Esophagus mucosa (tissue), 1 donor: Measurements from ENCODE around the gene GRIN2C. TPM values are rescaled to one million over a fixed set of nuclear protein-coding genes. Genes with fewer than 3 reads are reported as not detected.
"Not testable (repeated sequence)": the region's sequence is repeated elsewhere in the genome, so short reads cannot be mapped to it uniquely, and the experiment has no call there.

Experiments used
- ATAC-seq: fragments of 200-7000 bp; cut with Tn5 transposase; one replicate; pipeline ENCODE4 v1.9.1; 2020
- total RNA-seq: library from RNA; stranded (reverse); gene quantifications from one replicate; pipeline ENCODE4 v1.2.4, GENCODE V29; 2023
- donor health status: DM: yes; HTN: yes; CAD: no.

GRIN2C gene
- total RNA-seq, 1 donor from 2014 or later: not detected

DNA sequence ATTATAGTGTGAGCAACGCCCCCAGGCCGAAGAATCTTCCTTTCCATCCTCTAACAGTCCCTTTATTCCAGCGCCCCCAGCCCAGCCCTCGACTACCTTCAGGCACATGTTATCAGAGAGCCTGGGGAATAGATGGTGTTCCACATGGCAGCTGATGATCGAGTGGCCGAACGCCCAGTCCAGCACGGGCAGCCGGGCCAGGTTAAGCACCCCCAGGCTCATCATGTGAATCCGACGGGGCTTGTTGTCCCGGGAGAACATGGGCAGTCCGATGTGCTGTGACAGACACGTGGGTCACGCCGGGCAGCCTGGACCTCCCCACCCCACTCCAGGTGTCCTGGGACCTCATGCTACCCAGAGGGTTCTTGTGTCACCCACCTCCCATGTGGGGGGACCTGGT is 19.6 kb upstream of the GRIN2C start:
- no peak for ATAC-seq

DNA sequence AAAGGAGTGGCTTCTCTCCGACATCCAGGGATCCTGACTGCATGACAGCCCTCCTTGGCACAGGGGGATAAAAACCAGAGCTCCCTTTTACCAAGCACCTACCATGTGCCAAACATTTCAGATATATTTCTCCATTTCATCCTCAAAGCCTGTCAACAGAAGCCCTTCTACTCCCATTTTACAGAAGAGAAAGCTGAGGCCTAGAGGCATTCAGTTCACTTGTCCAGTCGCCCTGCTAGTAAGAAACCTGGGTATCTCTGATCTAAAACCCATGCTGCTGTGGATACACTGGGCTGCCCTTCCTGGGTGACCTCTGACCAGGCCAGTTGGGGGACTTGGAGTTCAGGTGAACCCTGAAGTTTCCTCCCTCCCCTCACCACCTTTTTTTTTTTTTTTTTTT is 19.0 kb upstream of the GRIN2C start:
- no peak for ATAC-seq

DNA sequence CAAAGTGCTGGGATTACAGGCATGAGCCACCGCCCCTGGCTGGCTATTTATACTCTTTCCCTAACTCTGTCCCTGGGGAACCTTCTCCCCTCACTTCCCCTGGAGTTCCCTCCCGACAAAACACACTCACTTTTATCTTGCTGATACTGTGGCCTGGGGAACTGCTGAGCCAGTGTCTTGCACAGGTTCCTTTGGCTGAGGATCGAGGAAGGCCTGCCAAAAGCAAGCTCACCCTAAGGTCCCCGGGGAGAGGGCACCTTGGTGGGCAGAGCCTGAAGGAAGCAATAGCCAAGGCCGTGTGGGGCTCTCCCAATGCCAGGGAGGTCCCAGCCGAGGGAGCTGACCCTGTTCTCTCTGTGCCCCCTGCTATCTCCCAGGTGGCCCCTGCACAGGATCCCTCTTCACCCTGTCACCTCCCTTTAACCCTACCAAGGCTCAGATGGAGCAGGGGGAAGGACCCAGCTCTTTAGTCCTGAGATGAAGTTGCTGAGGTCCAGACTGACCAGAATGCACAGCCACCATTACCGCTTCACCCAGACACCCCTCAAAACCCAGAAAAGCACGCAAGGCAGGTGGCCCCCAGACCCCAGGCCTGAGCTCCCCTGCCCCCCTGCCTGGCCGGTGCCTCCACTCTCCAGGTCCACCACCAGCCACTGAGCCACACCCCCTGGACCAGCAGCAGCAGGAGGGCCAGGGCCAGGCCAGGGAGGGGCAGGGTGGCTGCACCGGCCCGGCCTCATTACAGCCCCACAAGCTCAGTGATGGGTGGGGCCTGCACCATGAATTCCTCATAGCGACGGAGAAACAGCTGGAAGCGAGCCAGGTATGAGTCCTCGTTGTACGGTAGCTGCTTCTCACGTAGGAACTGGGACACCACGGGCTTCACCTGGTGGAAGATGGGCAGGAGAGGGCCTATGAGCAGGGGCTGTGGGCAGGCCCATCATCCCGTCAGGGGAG is 18.2 kb upstream of the GRIN2C start:
- peak; percentile 79 for ATAC-seq

DNA sequence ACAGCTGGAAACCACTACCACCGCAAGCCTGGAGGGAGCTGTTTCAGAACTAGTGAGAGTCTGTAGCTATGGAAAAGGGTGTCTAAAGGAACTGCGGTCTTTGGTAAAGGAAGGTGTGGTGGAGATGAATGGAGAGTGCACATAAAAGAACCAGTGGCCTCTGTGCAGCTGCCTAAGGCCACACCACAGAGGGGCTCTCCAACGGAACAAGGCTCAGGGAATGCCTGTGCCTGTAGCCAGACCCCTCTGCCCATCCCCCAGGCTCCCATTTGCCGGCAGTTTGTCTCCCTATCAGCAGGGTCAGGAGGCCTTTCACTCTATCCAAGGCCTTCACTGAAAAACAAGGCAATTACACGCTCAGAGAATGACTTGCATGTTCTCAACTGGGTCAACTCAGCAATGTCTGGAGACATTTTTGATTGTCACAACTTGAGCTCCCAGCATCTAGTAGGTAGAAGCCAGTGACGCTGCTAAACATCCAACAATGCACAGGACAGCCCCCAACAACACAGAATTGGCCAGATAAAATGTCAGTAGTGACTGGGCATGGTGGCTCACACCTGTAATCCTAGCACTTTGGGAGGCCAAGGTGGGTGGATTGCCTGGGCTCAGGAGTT is 16.4 kb upstream of the GRIN2C start:
- ATAC-seq: no peak

DNA sequence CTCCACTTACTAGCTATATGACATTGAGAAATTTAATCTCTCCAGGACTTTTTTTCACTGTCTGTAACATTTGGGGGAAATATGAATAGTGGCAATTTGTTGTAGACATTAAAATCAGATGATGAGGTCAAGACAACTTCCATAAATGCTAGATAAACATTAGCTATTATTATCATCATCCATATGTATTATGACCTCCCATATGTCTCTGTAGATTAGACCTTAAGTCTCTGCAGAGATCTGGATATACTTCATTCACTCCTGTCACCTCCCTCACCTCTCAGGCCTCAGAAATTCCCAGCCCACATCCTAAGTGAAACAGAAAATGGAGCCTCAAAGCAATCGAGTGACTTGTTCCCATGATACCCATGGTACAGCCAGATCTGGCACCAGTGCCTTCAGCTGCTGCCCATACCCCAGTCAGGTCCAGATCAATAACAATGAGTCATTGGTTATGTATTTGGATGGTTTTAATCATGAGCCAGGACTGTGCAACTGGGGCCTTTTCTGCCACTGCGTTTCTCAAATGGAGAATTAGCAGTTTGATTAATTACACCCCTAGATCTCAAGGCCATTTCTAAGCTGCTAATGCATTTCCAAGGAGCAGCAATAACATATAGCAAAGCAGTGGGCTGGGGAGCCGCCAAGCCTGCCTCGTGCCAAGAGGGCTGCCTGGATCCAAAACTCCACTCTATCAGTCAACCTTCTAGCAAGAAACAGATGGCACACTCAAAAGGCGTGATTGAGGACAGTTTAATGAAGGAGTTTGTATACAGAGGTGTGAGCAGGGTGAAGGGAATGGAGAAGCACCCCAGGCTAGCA is 15.7 kb upstream of the GRIN2C start:
- no peak for ATAC-seq

DNA sequence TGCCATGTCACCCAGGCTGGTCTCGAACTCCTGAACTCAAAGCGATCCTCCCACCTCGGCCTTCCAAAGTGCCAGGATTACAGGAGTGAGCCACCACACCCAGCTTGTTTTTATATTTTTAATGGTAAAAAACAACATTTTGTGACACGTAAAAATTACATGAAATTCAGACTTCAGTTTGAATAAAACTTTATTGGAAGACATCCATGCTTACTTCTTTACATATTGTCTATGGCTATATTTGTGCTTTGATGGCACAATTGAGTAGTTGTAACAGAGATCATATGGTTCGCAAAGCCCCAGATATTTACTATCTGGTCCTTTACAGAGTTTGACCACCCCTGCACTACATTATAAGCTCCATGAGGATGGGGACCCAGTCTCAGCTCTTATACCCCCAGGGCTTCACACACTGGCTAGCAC is 14.9 kb upstream of the GRIN2C start:
- no peak for ATAC-seq

DNA sequence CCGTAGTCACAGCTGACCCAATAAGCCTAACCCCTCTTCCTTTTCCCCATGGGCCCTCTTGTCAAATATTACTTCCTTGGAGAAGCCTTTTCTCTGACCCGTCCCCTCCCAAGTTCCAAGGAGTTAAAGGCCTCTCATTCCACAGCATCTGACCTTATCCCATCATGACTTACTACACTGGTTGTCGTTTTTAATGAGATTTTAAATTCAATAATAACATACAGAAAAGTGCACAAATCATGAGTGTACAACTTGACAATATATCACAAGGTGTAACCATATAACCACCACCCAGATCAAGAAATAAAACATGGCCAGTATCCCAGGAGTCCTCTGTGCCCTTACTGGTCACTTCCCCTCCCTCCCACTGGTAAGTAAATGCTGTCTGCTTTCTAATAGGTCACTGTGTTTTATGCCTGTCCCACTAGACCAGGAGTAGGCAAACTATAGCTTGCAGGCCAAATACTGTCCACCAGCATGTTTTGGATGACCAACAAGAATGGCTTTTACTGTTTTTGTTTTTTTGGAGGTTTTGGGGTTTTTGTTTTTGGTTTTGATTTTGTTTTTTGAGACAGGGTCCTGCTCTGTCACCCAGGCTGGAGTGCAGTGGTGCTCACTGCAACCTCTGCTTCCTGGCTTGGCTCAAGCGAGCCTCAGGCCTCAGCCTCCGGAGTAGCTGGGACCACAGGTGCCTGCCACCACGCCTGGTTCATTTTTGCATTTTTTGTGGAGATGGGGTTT is 14.4 kb upstream of the GRIN2C start:
- ATAC-seq: no peak

DNA sequence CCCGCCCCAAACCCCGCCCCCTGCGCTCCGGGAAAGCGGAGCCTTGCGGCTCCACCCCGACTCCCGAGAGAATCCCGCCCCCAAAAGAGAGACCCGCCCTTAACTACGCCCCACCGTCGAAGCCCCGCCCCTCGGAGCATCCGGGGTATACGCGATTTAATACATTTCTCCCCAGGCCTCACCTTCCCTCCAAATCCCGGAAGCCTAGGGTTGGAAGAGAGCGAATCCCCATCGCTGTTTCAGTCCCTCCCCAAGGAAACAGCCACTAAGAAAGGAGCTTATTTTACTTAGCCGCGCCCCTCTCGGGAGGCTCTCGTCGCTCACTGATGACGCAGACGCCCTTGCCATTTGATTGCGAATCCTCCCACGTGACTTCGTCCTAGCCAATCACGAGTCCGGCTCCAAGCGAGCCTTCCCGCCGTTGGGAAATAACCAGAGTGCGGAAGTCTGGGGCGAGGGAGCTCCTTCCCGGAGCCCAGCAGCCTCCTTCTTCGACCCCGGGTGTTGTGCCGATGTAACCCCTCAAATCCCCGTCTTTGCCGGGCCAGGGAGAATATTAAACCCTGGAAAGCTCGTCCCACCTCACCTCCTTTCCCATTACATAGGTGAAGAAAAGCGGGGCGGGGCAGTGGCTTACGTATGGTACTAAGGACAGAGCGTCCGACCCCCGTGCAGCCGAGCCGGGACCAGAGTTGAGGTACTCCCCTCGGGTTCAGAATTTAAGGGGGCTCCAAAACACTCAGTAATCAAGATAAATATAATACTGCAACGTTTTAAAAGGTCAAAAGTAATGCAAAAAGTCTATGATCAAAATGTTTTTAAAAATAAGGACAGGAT is 13.6 kb upstream of the GRIN2C start:
- ATAC-seq: peak; percentile 96

DNA sequence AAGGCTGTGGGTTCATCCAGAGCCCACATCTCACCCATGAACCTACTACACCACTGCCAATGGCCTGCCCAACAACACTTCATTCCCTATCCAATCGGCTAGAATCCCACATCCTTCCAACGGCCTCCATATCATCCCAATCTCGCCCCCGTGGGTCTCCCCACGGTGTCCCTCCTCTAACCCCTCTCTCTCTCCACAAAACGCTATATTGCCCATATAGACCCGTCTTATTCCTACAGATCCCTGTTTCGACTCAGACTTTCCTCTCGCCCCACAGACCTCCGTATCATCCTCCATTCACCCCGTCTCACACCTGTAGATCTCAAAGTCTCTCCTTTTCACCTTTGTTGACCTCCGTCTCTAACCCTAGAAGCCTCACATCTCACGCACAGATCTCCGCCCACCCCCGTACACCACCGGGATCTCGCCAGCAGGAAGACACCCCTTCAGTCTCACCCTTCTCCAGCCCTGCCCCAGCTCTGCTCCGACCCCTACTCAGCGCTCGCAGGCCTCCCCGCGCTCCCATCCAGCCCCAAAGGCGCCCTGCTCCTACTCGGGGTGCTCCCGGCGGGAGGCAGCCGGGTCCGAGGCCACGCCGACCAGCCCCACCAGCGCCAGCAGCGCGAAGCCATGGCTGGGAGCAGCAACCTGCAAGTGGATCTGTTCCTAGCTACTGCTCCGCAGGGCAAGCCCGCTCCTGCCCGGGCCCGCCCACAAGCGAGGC is 12.8 kb upstream of the GRIN2C start, which contains the start of gene FDXR:
TSS of gene FDXR (minus strand) at position 682 of the 724 bp plus-strand sequence. CDS start at position 632, 50 bp downstream.
- no peak for ATAC-seq

DNA sequence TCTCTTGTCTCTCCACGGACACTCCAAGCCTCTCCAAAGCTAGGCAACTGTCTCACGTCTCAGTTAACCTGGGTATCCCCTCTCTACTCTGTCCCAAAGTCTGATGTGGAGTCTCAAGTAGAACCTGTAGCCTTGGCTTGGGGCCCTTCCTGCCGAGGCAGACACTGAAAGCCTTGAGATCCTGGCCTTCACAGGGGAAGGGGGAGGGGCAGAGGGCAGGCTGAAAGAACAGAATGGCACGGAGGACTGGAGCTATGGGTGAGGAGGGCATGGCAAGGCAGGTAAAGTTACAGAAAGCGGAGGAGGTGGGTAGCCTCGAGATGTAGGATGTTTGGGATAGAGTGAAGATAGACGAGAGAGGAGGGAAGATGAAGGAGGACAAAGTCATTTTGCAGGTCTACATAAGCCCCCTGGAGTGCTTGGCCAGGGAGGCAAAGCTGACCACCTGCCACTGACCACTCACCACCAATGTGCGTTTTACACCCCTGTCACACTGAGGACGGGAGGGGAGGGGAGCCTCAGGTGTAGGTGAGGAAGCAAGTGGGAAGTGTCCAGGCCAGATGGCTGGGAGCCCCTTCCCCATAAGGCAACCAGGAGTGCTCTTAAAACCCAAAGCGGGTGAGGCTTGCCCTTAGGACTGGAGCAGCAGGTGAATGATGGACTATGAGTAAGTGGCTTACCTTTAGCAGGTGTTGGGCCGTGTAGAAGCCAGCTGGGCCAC is 11.8 kb upstream of the GRIN2C start:
- no peak for ATAC-seq

DNA sequence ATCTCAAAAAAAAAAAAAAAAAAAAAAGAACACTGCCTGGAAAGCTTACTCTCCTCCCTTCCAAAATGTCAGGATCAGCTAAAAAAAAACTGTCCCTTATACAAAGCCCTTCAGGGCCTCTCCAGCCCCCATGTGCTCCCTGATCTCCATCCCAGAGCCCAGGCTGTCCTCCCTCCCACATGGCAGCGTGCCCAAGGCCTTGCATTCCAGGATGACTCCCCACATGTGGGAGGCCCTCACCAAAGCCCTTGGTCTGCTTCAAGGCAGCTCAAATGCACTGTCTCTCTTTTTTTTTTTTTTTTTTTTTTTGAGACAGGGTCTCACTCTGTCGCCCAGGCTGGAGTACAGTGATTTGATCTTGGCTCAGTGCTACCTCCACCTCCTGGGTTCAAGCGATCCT is 10.8 kb upstream of the GRIN2C start:
- no peak for ATAC-seq

DNA sequence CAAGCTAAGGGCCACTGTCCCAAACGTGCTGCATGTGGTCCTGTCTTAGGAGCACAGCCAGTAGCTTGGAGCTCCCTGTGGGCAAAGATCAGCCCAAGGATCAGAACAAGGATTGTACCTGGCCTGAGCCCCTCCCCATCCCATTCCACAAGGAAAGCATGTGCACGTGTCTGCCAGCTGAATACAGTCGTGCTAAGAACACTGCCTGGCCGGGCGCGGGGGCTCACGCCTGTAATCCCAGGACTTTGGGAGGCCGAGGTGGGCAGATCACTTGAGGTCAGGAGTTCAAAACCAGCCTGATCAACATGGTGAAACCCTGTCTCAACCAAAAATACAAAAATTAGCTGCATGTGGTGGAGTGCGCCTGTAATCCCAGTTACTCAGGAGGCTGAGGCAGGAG is 10.3 kb upstream of the GRIN2C start:
- ATAC-seq: not testable (repeated sequence)

DNA sequence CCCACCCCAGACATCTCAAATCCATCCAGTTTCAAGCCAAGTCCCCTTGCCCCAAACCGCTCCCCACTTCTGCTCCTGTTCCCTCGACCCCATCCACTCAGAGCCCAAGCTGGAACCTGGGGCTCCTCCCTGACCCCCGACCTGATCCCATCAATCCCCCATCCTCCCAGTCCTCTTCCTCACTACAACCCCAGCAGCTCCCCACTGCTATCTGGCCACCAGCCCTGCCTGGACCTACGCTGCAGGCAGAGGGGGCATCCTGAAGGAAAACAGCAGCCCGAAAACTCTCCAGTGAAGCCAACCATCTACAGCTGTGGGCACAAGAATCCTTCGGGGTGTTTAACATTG is 9.2 kb upstream of the GRIN2C start:
- ATAC-seq: no peak

DNA sequence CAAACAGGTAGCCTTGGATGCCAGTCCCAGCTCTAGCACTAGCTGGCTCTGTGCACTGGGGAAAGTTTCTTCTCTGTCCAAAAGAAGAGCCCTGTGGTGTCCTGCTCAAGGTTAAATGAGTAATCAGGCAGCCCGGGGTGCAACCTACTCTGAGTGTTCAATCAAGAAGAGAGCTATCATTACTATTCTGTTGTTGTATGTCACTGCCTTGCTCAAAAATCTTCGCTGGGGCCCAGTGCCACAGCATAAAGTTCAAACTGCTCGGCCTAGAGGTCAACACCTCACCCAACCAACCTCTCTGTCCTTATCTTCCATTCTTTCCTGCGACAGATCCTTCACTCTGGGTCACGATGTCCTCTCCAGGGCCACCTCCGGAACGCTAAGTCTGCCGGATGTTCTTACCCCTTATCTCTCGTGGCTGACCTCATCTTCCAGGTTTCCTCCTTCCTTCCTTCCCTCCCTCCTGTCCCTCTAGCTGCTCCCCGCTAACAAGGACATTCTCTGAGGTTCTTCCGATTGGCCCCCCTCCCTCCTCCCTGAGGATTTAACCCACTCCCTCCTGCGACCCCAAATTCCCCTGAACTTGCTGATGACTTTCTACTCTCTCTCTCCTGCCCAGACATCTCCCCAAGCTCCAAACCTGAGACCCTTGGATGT is 8.7 kb upstream of the GRIN2C start:
- ATAC-seq: no peak

DNA sequence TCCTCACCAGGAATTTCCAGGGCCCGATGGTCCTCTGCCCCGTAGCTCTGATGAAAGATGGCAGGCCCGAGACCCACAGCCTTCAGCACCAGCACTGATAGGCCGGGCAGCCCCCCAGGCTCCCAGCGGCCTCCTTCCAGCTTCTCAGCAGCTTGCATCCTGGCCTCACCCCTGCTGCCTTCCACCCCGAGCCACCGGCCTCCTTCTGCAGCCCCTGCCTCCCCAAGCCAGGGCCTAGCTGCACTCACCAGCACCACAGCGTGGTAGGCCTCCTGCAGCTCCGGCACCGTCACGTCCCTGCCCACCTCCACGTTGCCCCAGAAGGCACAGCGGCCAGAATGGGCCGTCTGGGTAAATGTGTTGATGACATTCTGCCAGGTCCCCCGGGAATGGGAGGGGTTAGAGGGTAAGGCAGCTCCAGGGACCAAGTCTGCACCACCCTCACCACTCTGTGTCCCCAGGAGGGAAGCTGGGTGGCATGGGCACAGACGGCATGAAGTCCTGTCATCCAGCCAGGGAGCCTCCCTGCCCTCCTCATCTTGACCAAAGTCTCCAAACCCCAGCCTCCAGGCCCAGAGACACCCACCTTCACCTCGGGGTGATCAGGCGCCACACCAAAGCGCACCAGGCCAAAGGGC is 6.6 kb upstream of the GRIN2C start:
- ATAC-seq: no peak

DNA sequence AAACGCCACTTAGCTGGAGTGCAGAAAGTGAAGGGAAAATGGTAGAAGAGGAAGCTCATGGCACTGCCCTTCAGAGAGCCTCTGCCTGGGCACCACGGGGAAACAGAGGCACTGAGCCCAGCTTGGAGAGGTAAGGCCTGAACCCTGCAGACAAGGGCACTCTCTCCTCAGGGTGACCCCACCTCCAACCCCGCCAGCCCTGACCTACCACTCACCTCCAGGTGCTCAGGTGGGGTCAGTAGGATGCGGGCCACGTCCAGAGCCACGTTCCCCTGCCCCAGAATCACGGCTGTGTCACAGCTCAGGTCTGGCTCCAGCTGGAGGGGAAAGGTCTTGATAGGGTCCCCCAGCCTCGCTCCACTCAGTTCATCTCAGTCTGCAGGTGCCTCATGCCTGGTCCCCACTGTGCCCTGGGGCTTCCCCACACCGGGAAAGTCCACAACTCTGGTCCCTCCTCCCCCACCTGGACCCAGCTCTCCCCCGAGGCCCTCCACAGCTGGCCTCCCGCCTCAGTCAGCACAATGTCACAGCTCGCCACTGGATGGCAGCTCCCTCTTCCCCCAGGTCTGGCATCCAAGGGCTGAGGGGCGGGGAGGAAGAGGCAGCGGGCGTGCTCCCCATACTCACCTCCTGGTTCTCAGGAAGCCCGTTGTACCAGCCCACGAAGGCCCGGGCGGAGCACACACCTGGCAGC is 6.0 kb upstream of the GRIN2C start:
- ATAC-seq: peak; percentile 13

DNA sequence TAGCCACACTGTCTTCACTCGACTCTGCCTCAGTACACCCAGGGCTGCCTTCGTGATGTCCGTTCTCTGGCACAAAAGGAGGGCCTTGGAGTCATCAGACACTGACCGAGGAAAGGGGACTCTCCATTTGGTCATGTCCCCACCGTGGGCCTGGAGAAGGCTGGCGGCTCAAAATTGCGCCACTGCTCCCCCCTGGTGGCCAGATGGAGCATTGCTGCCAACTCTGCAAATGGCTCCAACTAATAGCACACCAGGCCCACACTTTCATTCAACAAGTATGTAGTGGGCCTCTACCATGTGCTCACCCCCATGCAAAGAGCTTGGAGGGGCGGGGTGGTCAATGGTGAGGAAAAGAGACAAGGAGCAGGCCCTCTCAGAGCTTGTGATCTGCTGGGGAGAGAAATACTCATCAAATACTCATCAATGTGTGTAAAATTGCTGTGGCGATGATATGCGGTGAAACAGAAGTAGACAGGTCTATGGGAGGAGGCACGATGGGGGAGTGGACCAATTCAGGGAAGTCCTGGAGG is 5.2 kb upstream of the GRIN2C start:
- ATAC-seq: peak; percentile 43

DNA sequence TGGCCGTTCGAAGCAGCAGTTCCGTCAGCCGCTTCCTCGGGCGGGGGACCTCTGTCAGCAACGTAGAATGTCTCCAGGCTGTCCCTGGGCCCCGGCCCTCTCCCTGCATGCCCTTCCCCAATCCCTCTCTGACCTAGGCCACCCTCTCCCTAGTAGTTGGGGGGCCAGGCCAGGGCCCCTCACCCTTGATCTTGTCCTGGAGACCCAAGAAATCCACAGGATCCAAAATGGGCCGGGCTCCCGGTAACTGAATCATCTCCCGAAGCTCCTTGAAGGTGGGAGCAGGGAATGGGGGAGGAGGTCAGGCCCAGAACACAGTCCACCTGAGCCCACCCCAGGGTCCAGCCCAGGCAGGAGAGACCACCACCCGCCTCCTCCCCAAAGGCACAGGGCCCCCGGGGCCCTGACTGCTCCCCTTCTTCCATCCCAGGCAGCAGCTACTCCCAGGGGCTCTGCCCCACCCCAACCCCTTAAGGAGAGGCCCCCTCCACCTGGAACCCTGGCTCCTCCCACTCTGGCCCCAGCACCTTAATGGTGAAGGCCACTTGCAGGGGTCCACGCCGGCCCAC is 4.7 kb upstream of the GRIN2C start:
- ATAC-seq: no peak
